ENCODE results near the gene AKT2. TPM values are rescaled to one million over a fixed set of nuclear protein-coding genes. Genes with fewer than 3 reads are reported as not detected.

AKT2 gene
- total and polyA plus RNA-seq, 7 donors = 28.0 to 107 (median 74.4) TPM

- Histone ChIP-seq H3K4me3 (no peak overlapping the region), H3K27me3 (no peaks in the 10 kb centered on the region), H3K4me1 (no peaks in the 10 kb centered on the region), H3K36me3 (peaks cover 41 to 84% (median 64%) of the 10 kb centered on the region in 4 donors), H3K27ac (no peak overlapping the region), H3K9me3 (no peaks in the 10 kb centered on the region)
- DNase-seq = no peak
- WGBS, 2 donors = 92 to 93% methylated on average over 13 of the region's 13 CpGs
- intact Hi-C loops (cut with DNase I) = no loop called here
- no peak for TF ChIP-seq POLR2AphosphoS5 (IDR thresholded peaks at IDR 0.05)
- TF ChIP-seq EP300 (IDR thresholded peaks at IDR 0.05) = no peak
These were observed 38.6 kb upstream of the AKT2 start for GRCh38 chr19:40323705-40324104.

- Histone ChIP-seq H3K27me3 (no peaks in the 10 kb centered on the region), H3K36me3 (peaks cover 39 to 82% (median 57%) of the 10 kb centered on the region in 4 donors), H3K4me3 (no peak overlapping the region), H3K4me1 (no peaks in the 10 kb centered on the region), H3K9me3 (no peaks in the 10 kb centered on the region), H3K27ac (no peak overlapping the region)
- intact Hi-C loops (cut with DNase I) = no loop called here
- 95 to 97% methylated on average over 15 of the region's 15 CpGs for WGBS, 2 donors
- DNase-seq = no peak
- TF ChIP-seq POLR2A (IDR thresholded peaks at IDR 0.05) (no peak), CTCF (IDR thresholded peaks at IDR 0.05) (no peak), POLR2AphosphoS5 (IDR thresholded peaks at IDR 0.05) (no peak), EP300 (IDR thresholded peaks at IDR 0.05) (no peak)
These were observed 37.9 kb upstream of the AKT2 start for GRCh38 chr19:40322951-40323615.

- 94 to 95% methylated on average over 7 of the region's 7 CpGs for WGBS, 2 donors
These were observed 37.1 kb upstream of the AKT2 start for GRCh38 chr19:40322271-40322610.

GRCh38 chr19:40321566-40322270, 36.6 kb upstream of the AKT2 start:
- no peak for DNase-seq
- intact Hi-C loops (cut with DNase I) = no loop called here
- Histone ChIP-seq H3K9me3 (no peaks in the 10 kb centered on the region), H3K4me1 (no peaks in the 10 kb centered on the region), H3K27ac (no peak overlapping the region), H3K4me3 (no peak overlapping the region), H3K36me3 (peaks cover 29 to 70% (median 53%) of the 10 kb centered on the region in 4 donors), H3K27me3 (no peaks in the 10 kb centered on the region)
- 96% methylated on average over 27 of the region's 27 CpGs for WGBS, 2 donors
- TF ChIP-seq CTCF (IDR thresholded peaks at IDR 0.05) = no peak
- TF ChIP-seq POLR2A (IDR thresholded peaks at IDR 0.05) = no peak
- no peak for TF ChIP-seq EP300 (IDR thresholded peaks at IDR 0.05)
- TF ChIP-seq POLR2AphosphoS5 (IDR thresholded peaks at IDR 0.05) = no peak

More at GRCh38 chr19:40322271-40322610, 37.1 kb upstream of the AKT2 start:
- H3K4me3 ChIP-seq = no peak overlapping the region
- no peaks in the 10 kb centered on the region for H3K4me1 ChIP-seq
- H3K27me3 ChIP-seq = no peaks in the 10 kb centered on the region
- H3K27ac ChIP-seq = no peak overlapping the region
- H3K36me3 ChIP-seq = peaks cover 30 to 74% (median 54%) of the 10 kb centered on the region in 4 donors
- intact Hi-C loops (cut with DNase I) = no loop called here
- TF ChIP-seq CTCF (IDR thresholded peaks at IDR 0.05) (no peak), POLR2AphosphoS5 (IDR thresholded peaks at IDR 0.05) (no peak), POLR2A (IDR thresholded peaks at IDR 0.05) (no peak)
- no peak for DNase-seq
- H3K9me3 ChIP-seq = no peaks in the 10 kb centered on the region

- no peak for DNase-seq
- peaks cover 26 to 63% (median 48%) of the 10 kb centered on the region in 4 donors for H3K36me3 ChIP-seq
- no peak overlapping the region for H3K27ac ChIP-seq
- H3K4me3 ChIP-seq = no peak overlapping the region
- WGBS, 2 donors = 97% methylated on average over 18 of the region's 18 CpGs
- H3K4me1 ChIP-seq = no peaks in the 10 kb centered on the region
- intact Hi-C loops (cut with DNase I) = no loop called here
- H3K27me3 ChIP-seq = no peaks in the 10 kb centered on the region
- no peak for TF ChIP-seq EP300 (IDR thresholded peaks at IDR 0.05)
- no peak for TF ChIP-seq CTCF (IDR thresholded peaks at IDR 0.05)
- TF ChIP-seq POLR2AphosphoS5 (IDR thresholded peaks at IDR 0.05) = no peak
- TF ChIP-seq POLR2A (IDR thresholded peaks at IDR 0.05) = no peak
- H3K9me3 ChIP-seq = no peaks in the 10 kb centered on the region
These were observed 35.9 kb upstream of the AKT2 start for GRCh38 chr19:40321076-40321475.
